Hepatocyte (in vitro differentiated cells): ENCODE data around the gene SF3B4. TPM values are rescaled to one million over a fixed set of nuclear protein-coding genes. Genes with fewer than 3 reads are reported as not detected.

Source experiments
- DNase-seq: peaks from one replicate; pipeline ENCODE4 v3.0.0-alpha.2; 2016; ENCODE audit warnings: low spot score
- H2AFZ ChIP-seq: fragments of 200-600 bp; sonication (generic); 2 replicates; pipeline ENCODE4 v1.6.0; 2016; ENCODE audit warnings: antibody characterized with exemption, mild to moderate bottlenecking
- H3K27ac ChIP-seq: fragments of 200-600 bp; sonication (generic); 2 replicates; pipeline ENCODE4 v1.5.1; 2016; ENCODE audit warnings: mild to moderate bottlenecking
- H3K27me3 ChIP-seq: fragments of 200-600 bp; sonication (generic); 2 replicates; pipeline ENCODE4 v1.6.1; 2016
- H3K36me3 ChIP-seq: fragments of 200-600 bp; sonication (generic); replicated peaks from 2 replicates; pipeline ENCODE4 v1.5.1; 2016; ENCODE audit warnings: low read depth; ENCODE audit not compliant: insufficient read depth
- H3K4me1 ChIP-seq: fragments of 200-600 bp; sonication (generic); 2 replicates; pipeline ENCODE4 v1.5.1; 2016; ENCODE audit warnings: mild to moderate bottlenecking, moderate library complexity; ENCODE audit not compliant: insufficient read depth
- H3K4me2 ChIP-seq: fragments of 200-600 bp; sonication (generic); 2 replicates; pipeline ENCODE4 v1.6.0; 2016
- H3K4me3 ChIP-seq: fragments of 200-600 bp; sonication (generic); 2 replicates; pipeline ENCODE4 v1.5.1; 2016; ENCODE audit warnings: mild to moderate bottlenecking
- H3K79me2 ChIP-seq: fragments of 200-600 bp; sonication (generic); 2 replicates; pipeline ENCODE4 v1.6.0; 2017; ENCODE audit warnings: mild to moderate bottlenecking
- H3K9me2 ChIP-seq: fragments of 200-600 bp; sonication (generic); replicated peaks from 2 replicates; pipeline ENCODE4 v1.6.0; 2017; ENCODE audit warnings: mild to moderate bottlenecking; ENCODE audit not compliant: insufficient read depth
- H3K9me3 ChIP-seq: fragments of 200-600 bp; sonication (generic); 2 replicates; pipeline ENCODE4 v1.5.1; 2016; ENCODE audit warnings: low read depth, mild to moderate bottlenecking
- H4K20me1 ChIP-seq: fragments of 200-600 bp; sonication (generic); 2 replicates; pipeline ENCODE4 v1.6.0; 2016; ENCODE audit warnings: mild to moderate bottlenecking; ENCODE audit not compliant: insufficient read depth, poor library complexity, severe bottlenecking
- CTCF ChIP-seq: fragments of 200-600 bp; sonication (generic); IDR thresholded peaks from 2 replicates; pipeline ENCODE4 v1.5.1; 2016; ENCODE audit warnings: antibody characterized with exemption, mild to moderate bottlenecking; ENCODE audit not compliant: poor library complexity
- EZH2 ChIP-seq: fragments of 200-600 bp; sonication (generic); IDR thresholded peaks from 2 replicates; pipeline ENCODE4 v1.6.1; 2016; ENCODE audit warnings: antibody characterized with exemption, mild to moderate bottlenecking, borderline replicate concordance
- EZH2phosphoT487 ChIP-seq: fragments of 200-600 bp; sonication (generic); IDR thresholded peaks from one replicate; pipeline ENCODE4 v1.6.1; 2018; ENCODE audit warnings: antibody characterized with exemption, mild to moderate bottlenecking, low read depth, moderate library complexity; ENCODE audit not compliant: unreplicated experiment, severe bottlenecking
- WGBS: methylation state at CpG from one replicate; pipeline ENCODE4 v1.1.6; 2016; ENCODE audit warnings: low lambda C conversion rate; ENCODE audit errors: missing lambda C conversion rate; 5-methylcytosine and 5-hydroxymethylcytosine counted together
- polyA plus RNA-seq: library from polyadenylated mRNA; unstranded; fragments of >200 nt; fragmentation: Nextera tagmentation; extraction: Ambion mirVana; gene quantifications from 2 replicates; pipeline ENCODE4 v1.2.1, GENCODE V29; 2016
- total RNA-seq: library from RNA; depleted of rRNA; stranded (reverse); fragments of >200 nt; gene quantifications from 2 replicates; pipeline ENCODE4 v1.2.3, GENCODE V29; 2014

The SF3B4 gene
- total and polyA plus RNA-seq, 2 experiments from 2014 or later: 23.3 to 58.6 TPM

GRCh38 chr1:149936170-149936991 lies 8.8 kb upstream of the SF3B4 start, which contains the start of gene MTMR11:
Gene MTMR11, minus strand, starts transcription at chr1:149936879. Its CDS starts 232 bp downstream, at chr1:149936647.
- TF ChIP-seq CTCF (no peak), EZH2 (no peak), EZH2phosphoT487 (no peak)
- no peaks in the 10 kb centered on the region for H4K20me1 ChIP-seq

GRCh38 chr1:149934356-149934755 lies 6.8 kb upstream of the SF3B4 start:
- no peak overlapping the region for H3K4me3 ChIP-seq
- no peak for DNase-seq
- peaks cover 19% of the 10 kb centered on the region for H3K79me2 ChIP-seq
- H3K9me2 ChIP-seq: no peaks in the 10 kb centered on the region
- H3K27me3 ChIP-seq: no peaks in the 10 kb centered on the region
- H3K36me3 ChIP-seq: no peaks in the 10 kb centered on the region
- no peak overlapping the region for H3K27ac ChIP-seq
- H3K4me2 ChIP-seq: peak overlapping the region; percentile 90
- TF ChIP-seq EZH2phosphoT487: no peak
- no peak for TF ChIP-seq CTCF
- TF ChIP-seq EZH2: no peak
- no peaks in the 10 kb centered on the region for H4K20me1 ChIP-seq
- H3K9me3 ChIP-seq: no peaks in the 10 kb centered on the region
- no peak overlapping the region for H2AFZ ChIP-seq
- H3K4me1 ChIP-seq: peaks cover 28% of the 10 kb centered on the region
- 95% methylated on average over 2 of the region's 2 CpGs for WGBS

More at GRCh38 chr1:149936170-149936991, 8.8 kb upstream of the SF3B4 start, which contains the start of gene MTMR11:
- Histone ChIP-seq H3K27ac (peak within 1 kb of the TSS; percentile 87), H3K4me3 (peak within 1 kb of the TSS; percentile 54), H3K79me2 (peaks cover 19% of the 10 kb centered on the region), H3K4me2 (peak within 1 kb of the TSS; percentile 90), H3K4me1 (peaks cover 33% of the 10 kb centered on the region), H2AFZ (peak within 1 kb of the TSS; percentile 73), H3K27me3 (no peaks in the 10 kb centered on the region), H3K9me2 (no peaks in the 10 kb centered on the region), H3K36me3 (no peaks in the 10 kb centered on the region), H3K9me3 (no peaks in the 10 kb centered on the region)
- DNase-seq: peak; percentile 73
- 7% methylated on average over 18 of the region's 18 CpGs for WGBS

- no peak overlapping the region for H3K4me3 ChIP-seq
- WGBS: 99% methylated on average over 4 of the region's 4 CpGs
- no peak for TF ChIP-seq CTCF
- TF ChIP-seq EZH2: no peak
- no peak for TF ChIP-seq EZH2phosphoT487
- no peaks in the 10 kb centered on the region for H3K27me3 ChIP-seq
- no peak for DNase-seq
- no peaks in the 10 kb centered on the region for H3K9me2 ChIP-seq
- no peak overlapping the region for H3K4me2 ChIP-seq
- H2AFZ ChIP-seq: no peak overlapping the region
- no peaks in the 10 kb centered on the region for H3K36me3 ChIP-seq
- no peaks in the 10 kb centered on the region for H3K9me3 ChIP-seq
- peaks cover 19% of the 10 kb centered on the region for H3K79me2 ChIP-seq
- H3K27ac ChIP-seq: no peak overlapping the region
- H4K20me1 ChIP-seq: no peaks in the 10 kb centered on the region
- H3K4me1 ChIP-seq: peaks cover 34% of the 10 kb centered on the region
These were observed 5.6 kb upstream of the SF3B4 start for GRCh38 chr1:149933208-149933607.
